K562 (cell line): ENCODE measurements around the gene LPCAT2. TPM values are rescaled to one million over a fixed set of nuclear protein-coding genes. Genes with fewer than 3 reads are reported as not detected.

Experiments
- ATAC-seq: fragments of 200-7000 bp; cut with Tn5 transposase; 3 replicates; pipeline ENCODE4 v1.9.1; 2020; ENCODE audit warnings: moderate library complexity
- BruUV-seq: library from RNA; stranded (reverse); fragments of 400-500 nt; replicated peaks from 2 replicates; lab custom pipeline; 2021; lab: Mats Ljungman, UMichigan
- CTCF ChIA-PET: fragments of 300-600 bp; formaldehyde crosslinking; extraction: SDS; loops from one replicate; lab custom pipeline; 2021; ENCODE audit warnings: low intra/inter-chr PET ratio; lab: Yijun Ruan, JAX
- POLR2A ChIA-PET: fragments of 300-600, 350-650 bp; sonication (Branson Sonifier 250); formaldehyde crosslinking; extraction: SDS; loops from one replicate; lab custom pipeline; 2021; ENCODE audit warnings: antibody characterized with exemption, inconsistent platforms; lab: Yijun Ruan, JAX
- DNase-seq, 4 experiments: peaks; one replicate each; pipeline versions ENCODE4 v3.0.0 to v3.0.0-alpha.2; 2011 to 2018; ENCODE audit warnings: low spot score in 3 of 4, mixed read lengths in 3 of 4; ENCODE audit errors: extremely low read depth in 1 of 4
- FAIRE-seq: peaks from 2 replicates; lab custom pipeline; 2011; peaks lifted over from hg19 to GRCh38; lab: Jason Lieb, UNC
- H2AFZ ChIP-seq: 2 replicates; pipeline ENCODE4 v1.6.0; 2011; ENCODE audit warnings: low read depth, low read length, control low read depth, inconsistent platforms
- H3K27ac ChIP-seq: fragments of 200-600 bp; 3 replicates; pipeline ENCODE4 v1.8.0; 2011; ENCODE audit warnings: low read depth, mild to moderate bottlenecking, control low read depth, inconsistent platforms, low read length, moderate library complexity, mixed read lengths; ENCODE audit errors: extremely low read depth
- H3K27me3 ChIP-seq, 2 experiments: fragments of 300-600 bp in 1 of 2; 2 replicates in 1 of 2; 3 replicates in 1 of 2; pipeline versions ENCODE4 v1.6.0 to v1.8.0; 2011; ENCODE audit warnings: inconsistent platforms in 2 of 2, low read length in 2 of 2, mild to moderate bottlenecking in 1 of 2, mixed read lengths in 1 of 2, moderate library complexity in 1 of 2; ENCODE audit not compliant: control insufficient read depth in 2 of 2, insufficient read depth in 2 of 2
- H3K36me3 ChIP-seq: fragments of 300-600 bp; 3 replicates; pipeline ENCODE4 v1.8.0; 2011; ENCODE audit warnings: mild to moderate bottlenecking, low read length, inconsistent platforms; ENCODE audit not compliant: control insufficient read depth, insufficient read depth
- H3K4me1 ChIP-seq, 2 experiments: fragments of 200-600 bp in 1 of 2; replicated peaks in 1 of 2; 2 replicates in 1 of 2; 3 replicates in 1 of 2; pipeline versions ENCODE4 v1.5.1 to v1.8.0; 2011; ENCODE audit warnings: inconsistent platforms in 2 of 2, low read length in 2 of 2, mild to moderate bottlenecking in 1 of 2, mixed read lengths in 1 of 2, moderate library complexity in 1 of 2; ENCODE audit not compliant: control insufficient read depth in 2 of 2, insufficient read depth in 2 of 2
- H3K4me2 ChIP-seq: 2 replicates; pipeline ENCODE4 v1.6.1; 2011; ENCODE audit warnings: low read length, control low read depth, inconsistent platforms, mixed read lengths; ENCODE audit not compliant: insufficient read depth
- H3K4me3 ChIP-seq: fragments of 200-600 bp; sonication (generic), shearing (Covaris generic); 2 replicates; pipeline ENCODE4 v1.5.1; 2016; ENCODE audit warnings: control low read depth, inconsistent platforms
- H3K79me2 ChIP-seq: fragments of 200-600 bp; 3 replicates; pipeline ENCODE4 v1.8.0; 2011; ENCODE audit warnings: low read length, inconsistent platforms; ENCODE audit not compliant: control insufficient read depth, insufficient read depth
- H3K9ac ChIP-seq, 2 experiments: 2 replicates each; pipeline versions ENCODE4 v1.6.0 to v1.6.1; 2011; ENCODE audit warnings: low read depth in 2 of 2, low read length in 2 of 2, control low read depth in 1 of 2, inconsistent platforms in 1 of 2, mild to moderate bottlenecking in 1 of 2, mixed read lengths in 1 of 2; ENCODE audit not compliant: insufficient read depth in 1 of 2
- H3K9me1 ChIP-seq: one replicate; pipeline ENCODE4 v1.6.0; 2011; ENCODE audit warnings: inconsistent platforms, mild to moderate bottlenecking, low read length, moderate library complexity; ENCODE audit not compliant: control insufficient read depth, insufficient read depth
- H3K9me3 ChIP-seq: replicated peaks from 2 replicates; pipeline ENCODE4 v1.5.1; 2011; ENCODE audit warnings: low read depth, low read length, inconsistent platforms; ENCODE audit not compliant: control insufficient read depth, insufficient read depth
- H4K20me1 ChIP-seq: replicated peaks from 2 replicates; pipeline ENCODE4 v1.6.1; 2011; ENCODE audit warnings: low read length, inconsistent platforms, mixed read lengths; ENCODE audit not compliant: control insufficient read depth, insufficient read depth
- RFX5 ChIP-seq: IDR thresholded peaks from 2 replicates; pipeline ENCODE4 v1.6.1; 2011; ENCODE audit warnings: low read depth, mild to moderate bottlenecking, improper control_type of control experiment, low read length
- TSC22D4 ChIP-seq: fragments of 450-650 bp; IDR thresholded peaks from 2 replicates; pipeline ENCODE4 v1.6.1; 2016; ENCODE audit warnings: missing genetic modification characterization, missing biosample characterization, control low read depth
- WGBS: fragments of 100-300 bp; shearing (Covaris generic); methylation state at CpG from one replicate; pipeline ENCODE4 v1.1.6; 2016; ENCODE audit warnings: low coverage, mixed read lengths; ENCODE audit not compliant: insufficient coverage; ENCODE audit errors: missing lambda C conversion rate; 5-methylcytosine and 5-hydroxymethylcytosine counted together
- in situ Hi-C: fragments of 300-500 bp; cut with MboI; formaldehyde crosslinking; loops from 4 replicates; pipeline ENCODE4 v1.15.0; 2018; ENCODE audit warnings: inconsistent platforms, mixed read lengths
- intact Hi-C: fragments of 100-400 bp; cut with micrococcal nuclease; formaldehyde crosslinking; loops from 2 replicates; pipeline ENCODE4 v1.14.2; 2022
- polyA plus RNA-seq, 8 experiments: library from polyadenylated mRNA; depleted of rRNA in 4 of 8; stranded (reverse) in 5 of 8; unstranded in 3 of 8; fragments of >200 nt; fragmentation: Nextera tagmentation in 2 of 8; fragmentation: Illumina TruSeq in 1 of 8; extraction: Ambion mirVana in 2 of 8; extraction: Trizol in 1 of 8; gene quantifications; 2 replicates each; pipeline versions ENCODE4 v1.2.1 to v1.2.3, GENCODE V29; 2011 to 2014; ENCODE audit warnings: inconsistent platforms in 1 of 8, missing spikeins in 1 of 8
- total RNA-seq, 7 experiments: library from RNA; depleted of rRNA in 6 of 7; stranded (reverse); fragments of >200 nt in 6 of 7; fragmentation: Illumina TruSeq in 2 of 7; extraction: Trizol in 2 of 7; gene quantifications; 2 replicates each; pipeline versions ENCODE4 v1.2.1 to v1.2.3, GENCODE V29; 2011 to 2021; ENCODE audit warnings: low replicate concordance in 1 of 7

The LPCAT2 gene
- total and polyA plus RNA-seq, 9 of the 15 experiments (the other 6 are each of a cell fraction or from before 2014, with no cell fraction given), result 2.9 to 15.0 (median 7.3) TPM

GRCh38 chr16:55495616-55496289 is 13.1 kb upstream of the LPCAT2 start:
- 0 out of 2 replicates have a peak, but pooled peaks cover 4% of the 10 kb centered on the region for H4K20me1 ChIP-seq
- FAIRE-seq, result no peak
- no peaks in the 10 kb centered on the region for H3K9me3 ChIP-seq
- no TSS peak for BruUV-seq
- ChIA-PET CTCF (interaction anchor here (0.5 to 2.0 kb wide), 5 partner anchors 31 to 207 kb away, joined by 4 to 22 read pairs (median 5); no protein-coding TSS in a partner anchor), POLR2A (interaction anchor here (0.6 kb wide), 1 partner anchor 8 kb away, joined by 3 read pairs; no protein-coding TSS in a partner anchor)
- H3K4me3 ChIP-seq, result no peak overlapping the region
- intact Hi-C loops (loop anchor here (1.0 to 10.0 kb wide), 2 partner anchors 149 to 206 kb away; no protein-coding TSS in a partner anchor), in situ Hi-C loops (loop anchor here (10.0 kb wide), 1 partner anchor 349 kb away; no protein-coding TSS in a partner anchor)
- no peaks in the 10 kb centered on the region for H3K9me1 ChIP-seq
- no peak overlapping the region for H3K9ac ChIP-seq
- H3K27ac ChIP-seq, result no peak overlapping the region
- no peak for TF ChIP-seq TSC22D4 (tag)
- TF ChIP-seq RFX5, result peak; percentile 45; the same call in 1 of the 2 replicates
- H3K27me3 ChIP-seq, result peaks cover 0 to 16% of the 10 kb centered on the region in 2 experiments; a peak in 4 of 5 replicates
- no peaks in the 10 kb centered on the region for H3K79me2 ChIP-seq
- peaks cover 0 to 13% of the 10 kb centered on the region in 2 experiments; a peak in 2 of 5 replicates for H3K4me1 ChIP-seq
- no peak for DNase-seq
- H3K36me3 ChIP-seq, result no peaks in the 10 kb centered on the region
- no peak overlapping the region for H3K4me2 ChIP-seq
- ATAC-seq, result no peak
- H2AFZ ChIP-seq, result no peak overlapping the region
- 15% methylated on average over 7 of the region's 7 CpGs for WGBS
